Smooth muscle cell (in vitro differentiated cells): ENCODE data around the gene SH3GL1. TPM values are rescaled to one million over a fixed set of nuclear protein-coding genes. Genes with fewer than 3 reads are reported as not detected.
A peak's percentile ranks its signal among the peaks of the same experiment; 100 is the strongest.

ENCODE experiments used
- DNase-seq: peaks from one replicate; lab custom pipeline; 2025; ENCODE audit not compliant: unreplicated experiment; lab: John Stamatoyannopoulos, UW
- H2AFZ ChIP-seq: fragments of 200-600 bp; sonication (generic); 2 replicates; pipeline ENCODE4 v1.6.0; 2016; ENCODE audit warnings: antibody characterized with exemption, low read depth, mild to moderate bottlenecking
- H3F3A ChIP-seq: fragments of 200-600 bp; sonication (generic); 2 replicates; pipeline ENCODE4 v1.6.0; 2017; ENCODE audit warnings: antibody characterized with exemption, low read depth
- H3K27ac ChIP-seq: fragments of 200-600 bp; sonication (generic); 2 replicates; pipeline ENCODE4 v1.5.1; 2016; ENCODE audit warnings: low read depth, mild to moderate bottlenecking
- H3K27me3 ChIP-seq: fragments of 200-600 bp; sonication (generic); 2 replicates; pipeline ENCODE4 v1.6.1; 2016; ENCODE audit warnings: low read depth, mild to moderate bottlenecking
- H3K36me3 ChIP-seq: fragments of 200-600 bp; sonication (generic); 2 replicates; pipeline ENCODE4 v1.5.1; 2016; ENCODE audit warnings: low read depth
- H3K4me1 ChIP-seq: fragments of 200-600 bp; sonication (generic); 2 replicates; pipeline ENCODE4 v1.5.1; 2016; ENCODE audit warnings: low read depth
- H3K4me2 ChIP-seq: fragments of 200-600 bp; sonication (generic); 2 replicates; pipeline ENCODE4 v1.6.0; 2016; ENCODE audit warnings: mild to moderate bottlenecking
- H3K4me3 ChIP-seq: fragments of 200-600 bp; sonication (generic); 2 replicates; pipeline ENCODE4 v1.5.1; 2016; ENCODE audit warnings: mild to moderate bottlenecking
- H3K79me2 ChIP-seq: fragments of 200-600 bp; sonication (generic); 2 replicates; pipeline ENCODE4 v1.6.0; 2016; ENCODE audit warnings: low read depth, mild to moderate bottlenecking
- H3K9ac ChIP-seq: fragments of 200-600 bp; sonication (generic); 2 replicates; pipeline ENCODE4 v1.6.0; 2016; ENCODE audit warnings: low read depth
- H3K9me3 ChIP-seq: fragments of 200-600 bp; sonication (generic); replicated peaks from 2 replicates; pipeline ENCODE4 v1.5.1; 2016; ENCODE audit warnings: low read depth
- H4K20me1 ChIP-seq: fragments of 200-600 bp; sonication (generic); 2 replicates; pipeline ENCODE4 v1.6.0; 2016; ENCODE audit warnings: low read depth
- CTCF ChIP-seq: fragments of 200-600 bp; sonication (generic); IDR thresholded peaks from 2 replicates; pipeline ENCODE4 v1.5.1; 2017; ENCODE audit warnings: borderline replicate concordance, mild to moderate bottlenecking, antibody characterized with exemption; ENCODE audit not compliant: insufficient read depth, poor library complexity, severe bottlenecking
- WGBS: methylation state at CpG from one replicate; pipeline ENCODE4 v1.1.7; 2016; ENCODE audit warnings: low lambda C conversion rate; 5-methylcytosine and 5-hydroxymethylcytosine counted together
- polyA plus RNA-seq: library from polyadenylated mRNA; unstranded; fragments of >200 nt; fragmentation: Nextera tagmentation; extraction: Ambion mirVana; gene quantifications from 2 replicates; pipeline ENCODE4 v1.2.1, GENCODE V29; 2016
- total RNA-seq: library from RNA; depleted of rRNA; stranded (reverse); fragments of >200 nt; gene quantifications from 2 replicates; pipeline ENCODE4 v1.2.3, GENCODE V29; 2014

The SH3GL1 gene
- total and polyA plus RNA-seq, 2 experiments from 2014 or later = 52.9 to 120 TPM

GRCh38 chr19:4327877-4328242 is 72.5 kb downstream of the SH3GL1 start:
- Histone ChIP-seq H3K4me2 (peak overlapping the region; percentile 83), H3K27me3 (no peaks in the 10 kb centered on the region), H3K4me1 (peaks cover 9% of the 10 kb centered on the region), H3F3A (no peaks in the 10 kb centered on the region), H3K79me2 (no peaks in the 10 kb centered on the region), H3K36me3 (no peaks in the 10 kb centered on the region), H3K9ac (no peak overlapping the region), H3K27ac (no peak overlapping the region), H2AFZ (peak overlapping the region; percentile 66), H3K9me3 (no peaks in the 10 kb centered on the region), H4K20me1 (no peaks in the 10 kb centered on the region), H3K4me3 (peak overlapping the region; percentile 49)
- no peak for DNase-seq
- 9% methylated on average over 11 of the region's 13 CpGs for WGBS
- no peak for TF ChIP-seq CTCF

GRCh38 chr19:4327252-4327876 is 73.0 kb downstream of the SH3GL1 start:
- no peaks in the 10 kb centered on the region for H4K20me1 ChIP-seq
- H3K36me3 ChIP-seq = no peaks in the 10 kb centered on the region
- H3K9ac ChIP-seq = no peak overlapping the region
- TF ChIP-seq CTCF = no peak
- no peak overlapping the region for H3K27ac ChIP-seq
- no peaks in the 10 kb centered on the region for H3K79me2 ChIP-seq
- H3K4me3 ChIP-seq = peak overlapping the region; percentile 49
- peak overlapping the region; percentile 83 for H3K4me2 ChIP-seq
- H3K27me3 ChIP-seq = no peaks in the 10 kb centered on the region
- H3K4me1 ChIP-seq = peaks cover 9% of the 10 kb centered on the region
- no peaks in the 10 kb centered on the region for H3F3A ChIP-seq
- H2AFZ ChIP-seq = no peak overlapping the region
- DNase-seq = peak; percentile 60
- H3K9me3 ChIP-seq = no peaks in the 10 kb centered on the region
- 23% methylated on average over 24 of the region's 30 CpGs for WGBS

- H3K27ac ChIP-seq = no peak overlapping the region
- no peaks in the 10 kb centered on the region for H4K20me1 ChIP-seq
- H3K9me3 ChIP-seq = no peaks in the 10 kb centered on the region
- H3F3A ChIP-seq = no peaks in the 10 kb centered on the region
- no peaks in the 10 kb centered on the region for H3K79me2 ChIP-seq
- H3K27me3 ChIP-seq = no peaks in the 10 kb centered on the region
- peaks cover 9% of the 10 kb centered on the region for H3K4me1 ChIP-seq
- no peak overlapping the region for H3K9ac ChIP-seq
- H2AFZ ChIP-seq = no peak overlapping the region
- 25% methylated on average over 31 of the region's 33 CpGs for WGBS
- peak overlapping the region; percentile 17 for H3K4me3 ChIP-seq
- H3K4me2 ChIP-seq = peak overlapping the region; percentile 83
- TF ChIP-seq CTCF = no peak
- no peaks in the 10 kb centered on the region for H3K36me3 ChIP-seq
- no peak for DNase-seq
Measured at GRCh38 chr19:4326837-4327251, 73.5 kb downstream of the SH3GL1 start.

GRCh38 chr19:4326215-4326836 is 74.0 kb downstream of the SH3GL1 start:
- H3K4me3 ChIP-seq = no peak overlapping the region
- DNase-seq = no peak
- no peak overlapping the region for H3K27ac ChIP-seq
- H3K79me2 ChIP-seq = no peaks in the 10 kb centered on the region
- no peak overlapping the region for H3K9ac ChIP-seq
- H2AFZ ChIP-seq = no peak overlapping the region
- no peaks in the 10 kb centered on the region for H4K20me1 ChIP-seq
- H3K4me1 ChIP-seq = peaks cover 9% of the 10 kb centered on the region
- H3F3A ChIP-seq = no peaks in the 10 kb centered on the region
- WGBS = 67% methylated on average over 13 of the region's 13 CpGs
- TF ChIP-seq CTCF = no peak
- H3K9me3 ChIP-seq = no peaks in the 10 kb centered on the region
- H3K36me3 ChIP-seq = no peaks in the 10 kb centered on the region
- peak overlapping the region; percentile 83 for H3K4me2 ChIP-seq
- H3K27me3 ChIP-seq = no peaks in the 10 kb centered on the region
